Pancreas (tissue), 10 donors: ENCODE results near the gene DPYSL4. TPM values are rescaled to one million over a fixed set of nuclear protein-coding genes. Genes with fewer than 3 reads are reported as not detected.
"Not testable (repeated sequence)": the region's sequence is repeated elsewhere in the genome, so short reads cannot be mapped to it uniquely, and the experiment has no call there.

Source experiments
- ATAC-seq, 4 donors: fragments of 200-7000 bp; cut with Tn5 transposase; one replicate each; pipeline versions ENCODE4 v1.8.0 to v1.9.1; 2020; ENCODE audit warnings: mild to moderate bottlenecking in 4 of 4, moderate library complexity in 4 of 4
- DNase-seq, 6 donors: peaks; one replicate each; pipeline ENCODE4 v3.0.0-alpha.2; 2020
- FAIRE-seq: peaks from 2 replicates; lab custom pipeline; 2012; peaks lifted over from hg19 to GRCh38; lab: Jason Lieb, UNC
- H3K27ac ChIP-seq, 4 donors: fragments of 200-600 bp; sonication (generic); 1 replicate in 3 of 4; 2 replicates in 1 of 4; pipeline versions ENCODE4 v1.5.0 to v1.8.0; 2020
- H3K27me3 ChIP-seq, 4 donors: fragments of 200-600 bp; one replicate each; pipeline ENCODE4 v1.8.0; 2021
- H3K36me3 ChIP-seq, 3 donors: fragments of 200-600 bp; sonication (generic) in 1 of 3; one replicate each; pipeline versions ENCODE4 v1.5.0 to v1.8.0; 2020 to 2021
- H3K4me1 ChIP-seq, 3 donors: fragments of 200-600 bp; one replicate each; pipeline ENCODE4 v1.8.0; 2021
- H3K4me3 ChIP-seq, 4 donors: fragments of 200-600 bp; sonication (generic) in 2 of 4; one replicate each; pipeline versions ENCODE4 v1.5.0 to v1.8.0; 2020 to 2021
- H3K9me3 ChIP-seq, 4 donors: fragments of 200-600 bp; one replicate each; pipeline ENCODE4 v1.8.0; 2021
- WGBS, 2 donors: extraction: QIAGEN DNeasy Blood & Tissue Kit; methylation state at CpG; one replicate each; pipeline ENCODE4 v1.1.7; 2013; 5-methylcytosine and 5-hydroxymethylcytosine counted together
- intact Hi-C, 3 donors: fragments of 100-400 bp; cut with DNase I; formaldehyde crosslinking; loops; one replicate each; pipeline versions ENCODE4 v1.11.1 to v1.14.2; 2022
- polyA plus RNA-seq, 2 donors: library from polyadenylated mRNA; stranded (reverse); fragments of 200-250 nt; gene quantifications; one replicate each; pipeline ENCODE4 v1.2.3, GENCODE V29; 2013
- total RNA-seq, 6 donors: library from RNA; stranded (reverse); fragmentation: NEBNext Ultra II Directional in 4 of 6; extraction: Animal tissue kit (Norgen Biotek cat#: 25700) in 4 of 6; gene quantifications; one replicate each; pipeline versions ENCODE4 v1.2.1 to v1.2.4, GENCODE V29; 2021 to 2023
- TF ChIP-seq, protein P1 (sequence below), 4 donors: fragments of 200-600 bp; sonication (generic) in 3 of 4; IDR thresholded peaks; one replicate each; pipeline versions ENCODE4 v1.5.0 to v1.8.0; 2021; ENCODE audit warnings: antibody characterized with exemption in 4 of 4
- donor health status: healthy with polysubstance abuse.
- donor health status: DM: no; HTN: no; CAD: no; lungs with moderate emphysema.
- donor health status: DM: no; HTN: no; CAD: no.
- donor health status: control.
- donor health status: control.
- donor health status: Bipolar disorder and iron deficiency.
- donor health status: DM: yes; HTN: yes; CAD: no.
- donor health status: DM: no; HTN: no; CAD: no.
- donor health status: DM: no; HTN: no; CAD: no.
- donor health status: DM: yes; HTN: yes; CAD: no.

DPYSL4 gene
- total and polyA plus RNA-seq, 8 donors, result 0.46 to 2.8 (median 1.2) TPM

DNA sequence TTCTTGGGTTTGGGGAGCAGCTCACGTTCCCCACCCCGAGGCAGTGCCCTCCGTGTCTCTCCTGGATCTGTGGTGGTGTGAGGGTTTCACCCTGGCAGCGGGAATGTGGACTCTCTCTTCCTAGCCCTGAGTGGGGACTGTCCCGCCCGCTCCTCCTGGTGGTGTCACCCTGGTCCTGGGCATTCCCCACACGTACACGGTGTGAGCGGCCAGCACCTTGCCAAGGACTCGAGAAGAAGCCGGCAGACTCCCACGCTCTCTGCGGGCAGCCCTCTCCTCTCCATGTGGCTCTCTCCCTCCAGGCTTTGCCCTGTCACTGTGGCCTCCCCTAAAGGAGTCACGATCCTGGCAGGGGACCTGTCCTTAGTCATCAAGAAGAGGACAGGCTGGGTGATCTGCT, 24.0 kb downstream of the DPYSL4 start:
- Histone ChIP-seq H3K27me3 (no peaks in the 10 kb centered on the region), H3K9me3 (no peaks in the 10 kb centered on the region), H3K4me1 (no peaks in the 10 kb centered on the region), H3K4me3 (no peak overlapping the region), H3K27ac (no peak overlapping the region), H3K36me3 (no peaks in the 10 kb centered on the region)
- FAIRE-seq (no peak), DNase-seq (peak in 2 of 6 donors; percentile 11 to 46), ATAC-seq (no peak)
- TF ChIP-seq, protein P1, sequence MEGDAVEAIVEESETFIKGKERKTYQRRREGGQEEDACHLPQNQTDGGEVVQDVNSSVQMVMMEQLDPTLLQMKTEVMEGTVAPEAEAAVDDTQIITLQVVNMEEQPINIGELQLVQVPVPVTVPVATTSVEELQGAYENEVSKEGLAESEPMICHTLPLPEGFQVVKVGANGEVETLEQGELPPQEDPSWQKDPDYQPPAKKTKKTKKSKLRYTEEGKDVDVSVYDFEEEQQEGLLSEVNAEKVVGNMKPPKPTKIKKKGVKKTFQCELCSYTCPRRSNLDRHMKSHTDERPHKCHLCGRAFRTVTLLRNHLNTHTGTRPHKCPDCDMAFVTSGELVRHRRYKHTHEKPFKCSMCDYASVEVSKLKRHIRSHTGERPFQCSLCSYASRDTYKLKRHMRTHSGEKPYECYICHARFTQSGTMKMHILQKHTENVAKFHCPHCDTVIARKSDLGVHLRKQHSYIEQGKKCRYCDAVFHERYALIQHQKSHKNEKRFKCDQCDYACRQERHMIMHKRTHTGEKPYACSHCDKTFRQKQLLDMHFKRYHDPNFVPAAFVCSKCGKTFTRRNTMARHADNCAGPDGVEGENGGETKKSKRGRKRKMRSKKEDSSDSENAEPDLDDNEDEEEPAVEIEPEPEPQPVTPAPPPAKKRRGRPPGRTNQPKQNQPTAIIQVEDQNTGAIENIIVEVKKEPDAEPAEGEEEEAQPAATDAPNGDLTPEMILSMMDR (IDR thresholded peaks at IDR 0.05), result no peak
- intact Hi-C loops, result no loop called here
- WGBS, 2 donors, result 92 to 94% methylated on average over 14 of the region's 14 CpGs

DNA sequence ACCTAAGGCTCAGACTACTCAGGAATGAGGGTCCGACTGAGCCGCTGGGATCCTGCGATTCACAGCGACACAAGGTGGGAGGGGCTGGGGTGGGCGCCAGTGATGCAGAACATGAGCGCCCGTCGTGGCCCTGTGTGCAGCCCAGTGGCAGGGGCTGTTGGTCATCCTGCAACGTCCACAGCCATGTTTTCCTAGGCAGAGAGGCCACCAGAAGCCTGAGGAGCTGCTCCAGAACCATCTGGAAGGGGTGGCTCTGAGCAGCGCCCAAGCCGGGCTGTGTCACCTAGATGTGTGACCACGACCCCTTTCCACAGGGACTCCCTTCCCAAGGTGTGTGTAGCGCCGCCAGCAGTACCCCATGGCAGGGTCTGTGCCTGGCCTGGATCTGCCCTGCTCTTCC, 24.5 kb downstream of the DPYSL4 start:
- ATAC-seq, result no peak
- DNase-seq, result peak in 2 of 6 donors; percentile 10 to 56
- TF ChIP-seq, protein P1 (IDR thresholded peaks at IDR 0.05), result no peak
- Histone ChIP-seq H3K27me3 (no peaks in the 10 kb centered on the region), H3K4me1 (no peaks in the 10 kb centered on the region), H3K36me3 (no peaks in the 10 kb centered on the region), H3K4me3 (no peak overlapping the region), H3K27ac (no peak overlapping the region), H3K9me3 (no peaks in the 10 kb centered on the region)
- intact Hi-C loops, result no loop called here
- WGBS, 2 donors, result 86% methylated on average over 14 of the region's 14 CpGs
- FAIRE-seq, result no peak

DNA sequence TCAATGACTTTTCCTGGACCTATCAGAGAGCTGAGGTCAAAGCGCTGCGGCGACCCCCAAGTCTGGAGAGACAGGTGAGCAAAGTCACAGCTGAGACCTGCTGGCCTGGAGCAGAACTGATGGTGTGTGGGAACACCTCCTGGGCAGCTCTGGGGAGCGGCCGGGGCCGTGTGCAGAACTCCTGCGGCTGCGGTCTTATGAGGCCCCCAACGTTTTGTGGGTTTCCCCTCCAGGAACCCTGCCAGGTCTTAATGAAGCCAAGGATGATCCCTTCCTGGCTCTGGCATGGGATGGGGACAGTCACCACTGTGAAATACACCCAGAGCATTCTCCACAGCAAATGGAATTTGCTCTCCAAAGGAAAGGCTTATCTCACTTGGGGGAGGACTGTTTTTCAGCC, 26.1 kb downstream of the DPYSL4 start:
- no peak for FAIRE-seq
- Histone ChIP-seq H3K27me3 (no peaks in the 10 kb centered on the region), H3K27ac (no peak overlapping the region)

DNA sequence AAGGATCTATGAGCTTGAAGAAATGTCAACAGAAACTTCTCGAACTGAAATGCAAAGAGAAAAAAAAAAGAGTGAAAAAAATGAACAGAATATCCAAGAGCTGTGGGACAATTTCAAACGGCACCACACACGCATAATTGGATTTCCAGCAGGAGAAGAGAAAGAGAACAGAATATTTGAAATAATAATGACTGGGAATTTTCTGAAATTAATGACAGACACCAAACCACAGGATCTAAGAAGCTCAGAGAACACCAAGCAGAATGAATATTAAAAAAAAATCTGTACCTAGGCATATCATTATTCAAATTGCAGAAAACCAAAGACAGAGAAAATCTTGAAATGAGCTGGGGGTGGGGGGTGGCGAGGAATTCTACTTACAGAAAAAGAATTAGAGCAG, 27.2 kb downstream of the DPYSL4 start:
- FAIRE-seq, result no peak
- WGBS, 2 donors, result 61 to 70% methylated on average over 4 of the region's 4 CpGs
- no peaks in the 10 kb centered on the region for H3K36me3 ChIP-seq

More for the DNA sequence above, 26.1 kb downstream of the DPYSL4 start:
- ATAC-seq (no peak), DNase-seq (peak in 1 of 6 donors; percentile 21)
- 81 to 87% methylated on average over 9 of the region's 9 CpGs for WGBS, 2 donors
- no peaks in the 10 kb centered on the region for H3K4me1 ChIP-seq
- H3K9me3 ChIP-seq, result no peaks in the 10 kb centered on the region
- no peak overlapping the region for H3K4me3 ChIP-seq
- TF ChIP-seq, protein P1 (IDR thresholded peaks at IDR 0.05), result no peak
- intact Hi-C loops, result no loop called here
- no peaks in the 10 kb centered on the region for H3K36me3 ChIP-seq

DNA sequence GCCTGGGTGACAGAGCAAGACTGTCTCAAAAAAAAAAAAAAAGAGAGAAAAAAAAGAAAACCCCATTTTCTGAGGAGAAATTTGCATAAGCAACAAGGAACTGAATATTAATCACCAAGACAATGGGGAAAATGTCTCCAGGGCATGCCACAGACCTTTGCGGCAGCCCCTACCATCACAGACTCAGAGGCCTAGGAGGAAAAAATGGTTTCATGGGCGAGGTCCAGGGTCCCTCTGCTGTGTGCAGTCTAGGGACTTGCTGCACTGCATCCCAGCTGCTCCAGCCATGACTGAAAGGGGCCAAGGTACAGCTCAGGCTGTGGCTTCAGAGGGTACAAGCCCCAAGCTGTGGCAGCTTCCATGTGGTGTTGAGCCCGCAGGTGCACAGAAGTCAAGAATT, 29.7 kb downstream of the DPYSL4 start:
- H3K4me1 ChIP-seq, intact Hi-C loops, H3K4me3 ChIP-seq, H3K36me3 ChIP-seq, FAIRE-seq, ATAC-seq, H3K9me3 ChIP-seq, H3K27ac ChIP-seq, H3K27me3 ChIP-seq: not testable (repeated sequence)
- DNase-seq, result peak in 2 of 6 donors; percentile 3 to 22
- 90% methylated on average over 3 of the region's 3 CpGs for WGBS, 2 donors

More for the DNA sequence above, 27.2 kb downstream of the DPYSL4 start:
- Histone ChIP-seq H3K27me3 (no peaks in the 10 kb centered on the region), H3K27ac (no peak overlapping the region), H3K9me3 (no peaks in the 10 kb centered on the region), H3K4me3 (no peak overlapping the region), H3K4me1 (no peaks in the 10 kb centered on the region)
- no peak for ATAC-seq
- no peak for DNase-seq
- intact Hi-C loops, result no loop called here
- TF ChIP-seq, protein P1 (IDR thresholded peaks at IDR 0.05), result no peak
